NCI-H2171 (cell line): ENCODE results near the gene SGPL1.
A peak's percentile ranks its signal among the peaks of the same experiment; 100 is the strongest.
"Not testable (repeated sequence)": the region's sequence is repeated elsewhere in the genome, so short reads cannot be mapped to it uniquely, and the experiment has no call there.

Experiments
- DNase-seq: peaks from one replicate; lab custom pipeline; 2025; lab: John Stamatoyannopoulos, UW

SGPL1 gene, protein sequence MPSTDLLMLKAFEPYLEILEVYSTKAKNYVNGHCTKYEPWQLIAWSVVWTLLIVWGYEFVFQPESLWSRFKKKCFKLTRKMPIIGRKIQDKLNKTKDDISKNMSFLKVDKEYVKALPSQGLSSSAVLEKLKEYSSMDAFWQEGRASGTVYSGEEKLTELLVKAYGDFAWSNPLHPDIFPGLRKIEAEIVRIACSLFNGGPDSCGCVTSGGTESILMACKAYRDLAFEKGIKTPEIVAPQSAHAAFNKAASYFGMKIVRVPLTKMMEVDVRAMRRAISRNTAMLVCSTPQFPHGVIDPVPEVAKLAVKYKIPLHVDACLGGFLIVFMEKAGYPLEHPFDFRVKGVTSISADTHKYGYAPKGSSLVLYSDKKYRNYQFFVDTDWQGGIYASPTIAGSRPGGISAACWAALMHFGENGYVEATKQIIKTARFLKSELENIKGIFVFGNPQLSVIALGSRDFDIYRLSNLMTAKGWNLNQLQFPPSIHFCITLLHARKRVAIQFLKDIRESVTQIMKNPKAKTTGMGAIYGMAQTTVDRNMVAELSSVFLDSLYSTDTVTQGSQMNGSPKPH

DNA sequence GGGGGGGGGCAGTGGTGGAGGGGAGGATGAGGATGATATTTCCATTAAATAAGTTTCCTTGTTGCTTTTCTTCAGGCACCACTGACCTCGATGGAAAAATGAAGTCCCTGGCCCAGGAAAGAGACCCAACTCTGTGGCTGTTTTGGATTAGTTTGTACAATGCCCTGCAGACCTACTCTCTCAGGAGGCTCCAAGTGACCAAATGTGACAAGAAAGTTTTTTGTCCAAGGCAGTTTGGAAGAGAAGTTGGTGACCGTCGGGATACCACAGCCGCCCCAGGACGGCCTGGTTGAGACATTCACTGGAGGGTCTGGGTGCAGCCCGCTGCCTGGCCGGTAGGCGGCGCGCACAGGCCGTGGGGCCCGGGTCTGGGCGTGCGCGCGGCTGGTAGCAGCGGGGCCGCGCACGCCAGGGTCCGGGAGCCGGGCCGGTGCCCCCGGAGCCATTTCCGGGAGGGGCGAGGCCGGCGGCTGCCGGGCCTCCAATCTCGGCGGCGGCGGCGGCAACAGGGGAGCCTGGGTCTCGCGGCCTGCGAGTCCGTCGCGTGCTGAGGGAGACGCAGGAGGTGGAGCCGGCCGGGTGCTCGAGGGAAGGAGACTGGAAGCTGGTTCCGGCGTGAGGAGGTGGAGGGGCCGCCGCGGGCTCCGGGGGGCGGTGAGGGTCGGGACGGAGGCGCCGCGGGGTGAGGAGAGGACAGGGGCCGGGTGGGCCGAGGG is at the start of gene SGPL1:
SGPL1 (plus strand) TSS at position 445 of the 716 bp plus-strand sequence. CDS start 906 bp downstream, outside the sequence.
- DNase-seq: peak; percentile 39

- not testable (repeated sequence) for DNase-seq
Observed at GRCh38 chr10:70768026-70768685, 47.6 kb upstream of the SGPL1 start.

- DNase-seq: no peak
Observed at GRCh38 chr10:70769121-70769520, 46.6 kb upstream of the SGPL1 start.

DNA sequence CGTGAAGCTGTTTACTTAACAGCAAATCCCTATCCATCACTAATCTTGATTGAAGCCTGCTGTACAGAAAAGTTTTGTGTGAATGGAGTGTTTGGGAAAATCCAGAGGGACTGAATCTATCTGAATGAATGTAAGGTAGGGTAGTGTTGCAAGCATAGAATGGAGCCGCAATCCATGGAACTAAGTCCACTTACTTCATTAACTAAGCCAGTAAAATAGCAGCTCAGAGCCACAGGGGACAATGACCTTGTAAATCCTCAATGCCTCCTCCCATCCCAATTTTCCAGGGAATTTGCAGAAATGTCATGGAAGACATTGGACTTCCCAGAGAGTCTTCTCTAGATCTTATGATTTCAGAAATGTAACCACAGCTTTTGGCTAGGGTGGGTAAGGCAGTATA is 45.7 kb upstream of the SGPL1 start:
- no peak for DNase-seq

GRCh38 chr10:70770516-70770915 is 45.2 kb upstream of the SGPL1 start:
- not testable (repeated sequence) for DNase-seq

GRCh38 chr10:70771311-70772194 is 44.2 kb upstream of the SGPL1 start:
- DNase-seq: no peak

DNA sequence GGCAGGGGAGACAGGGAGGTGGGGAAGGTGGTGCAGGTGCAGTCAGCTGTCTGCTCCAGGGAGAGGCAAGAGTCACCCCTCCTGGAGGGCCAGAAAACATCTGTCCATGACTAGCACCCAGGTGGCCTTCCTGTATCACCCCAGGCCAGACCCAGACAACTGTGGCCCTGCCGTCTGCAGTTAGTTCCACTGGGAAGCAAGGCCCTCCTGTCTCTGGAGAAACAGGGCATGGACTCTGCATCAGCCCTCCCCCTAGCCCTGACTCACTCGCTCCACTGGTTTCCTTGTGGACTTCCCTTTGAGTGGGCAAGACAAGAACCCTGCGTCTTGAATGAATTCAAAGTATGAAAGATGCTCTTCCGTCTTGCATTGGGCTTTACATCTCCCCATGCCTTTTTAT is 43.1 kb upstream of the SGPL1 start:
- DNase-seq: no peak

- DNase-seq: no peak
Observed at GRCh38 chr10:70773461-70773860, 42.3 kb upstream of the SGPL1 start.

GRCh38 chr10:70773965-70774809 is 41.6 kb upstream of the SGPL1 start:
- DNase-seq: no peak

DNA sequence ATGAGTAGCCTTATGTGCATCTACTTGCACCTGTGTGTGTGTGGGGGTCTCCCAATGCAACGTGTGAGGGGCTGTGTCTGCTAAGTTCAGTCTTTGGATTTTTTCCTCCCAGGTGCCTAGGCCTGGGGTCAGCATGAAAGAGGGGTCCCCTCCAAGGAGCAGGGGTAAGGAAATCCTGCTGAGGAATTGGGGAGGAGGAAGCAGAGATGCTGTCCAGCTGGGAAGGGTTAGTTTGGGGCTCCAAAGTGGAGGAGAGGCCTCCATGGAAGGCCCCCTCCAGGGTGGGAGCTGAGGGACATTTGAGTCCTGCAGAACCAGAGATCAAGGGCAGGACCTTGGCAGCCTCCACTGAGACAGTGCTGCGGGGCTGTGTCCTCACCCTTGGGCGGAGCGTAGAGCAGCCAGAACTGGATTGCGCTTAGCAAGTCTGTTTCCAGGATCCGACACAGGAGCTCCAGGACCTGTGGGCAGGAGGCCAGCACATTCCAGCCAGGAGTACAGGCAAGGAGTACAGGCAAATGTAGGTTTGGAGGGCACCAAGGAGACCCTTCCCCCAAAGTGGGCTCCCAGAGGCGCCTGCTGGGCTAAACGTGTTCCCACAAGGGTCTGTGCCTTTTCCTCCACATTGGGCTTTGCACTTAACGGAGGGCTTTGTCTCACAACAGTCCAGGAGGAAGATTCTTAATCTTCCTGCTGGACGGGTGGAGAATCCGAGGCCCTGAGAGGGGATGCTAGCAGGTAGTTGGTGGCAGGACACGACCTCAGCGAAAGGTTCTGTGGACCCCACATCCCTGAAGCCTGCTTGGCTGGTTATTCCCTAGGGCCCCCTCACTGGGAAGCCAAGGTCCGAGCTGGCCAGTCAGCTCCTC is 40.7 kb upstream of the SGPL1 start:
- no peak for DNase-seq

GRCh38 chr10:70775679-70776454 is 39.9 kb upstream of the SGPL1 start:
- no peak for DNase-seq

- DNase-seq: no peak
Observed at GRCh38 chr10:70776455-70777005, 39.2 kb upstream of the SGPL1 start.

DNA sequence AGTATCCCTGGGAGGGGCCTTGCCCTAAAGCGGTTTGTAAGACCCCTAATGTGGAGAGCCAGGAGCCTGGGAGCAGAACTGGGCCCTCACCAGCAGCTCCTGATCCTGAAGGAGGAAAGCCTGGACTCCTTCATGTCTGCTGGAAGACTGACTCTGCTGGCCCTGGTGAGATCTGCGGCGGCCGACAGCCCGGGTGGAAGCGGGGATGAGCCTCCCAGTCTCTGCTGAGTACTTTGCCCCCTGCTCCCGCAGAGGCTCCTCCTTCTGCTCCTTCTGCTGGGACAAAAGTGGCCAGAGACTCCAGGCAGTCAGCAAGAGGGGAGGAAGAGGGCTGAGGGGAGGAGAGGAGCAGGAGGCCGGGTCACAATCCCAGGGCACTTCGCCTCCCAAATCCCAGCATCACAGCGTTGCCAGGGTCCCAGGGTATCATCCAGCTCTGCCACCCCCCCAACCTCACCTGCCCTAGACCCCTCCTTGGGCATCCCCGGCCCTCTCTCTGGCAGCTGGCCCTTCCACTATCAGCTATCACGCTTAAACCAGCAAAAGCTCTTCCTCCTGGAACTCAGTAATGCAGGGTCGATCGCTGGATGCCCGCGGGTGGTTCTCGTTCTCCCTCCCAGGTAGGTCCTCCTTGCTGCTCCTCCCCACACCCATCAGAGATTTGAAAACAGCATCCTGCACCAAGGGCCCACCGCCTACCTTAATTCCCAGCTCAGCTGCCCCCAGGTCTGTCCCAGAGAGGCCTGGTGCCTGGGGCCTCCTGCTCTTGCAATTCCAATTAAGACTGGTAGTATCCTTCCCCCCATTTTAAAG is 38.5 kb upstream of the SGPL1 start:
- no peak for DNase-seq

- DNase-seq: no peak
Observed at GRCh38 chr10:70778267-70778924, 37.4 kb upstream of the SGPL1 start.

- DNase-seq: no peak
Observed at GRCh38 chr10:70779088-70779487, 36.7 kb upstream of the SGPL1 start.

GRCh38 chr10:70779511-70780369 is 36.0 kb upstream of the SGPL1 start:
- no peak for DNase-seq
